HEK293 (cell line): ENCODE results near the gene SLC39A5.

Source experiments
- KLF9 ChIP-seq: fragments of 450-650 bp; formaldehyde crosslinking; IDR thresholded peaks from 2 replicates; pipeline ENCODE4 v1.5.1; 2016; ENCODE audit warnings: missing biosample characterization, missing genetic modification characterization, low read depth
- REST ChIP-seq: fragments of 450-650 bp; formaldehyde crosslinking; IDR thresholded peaks from 2 replicates; pipeline ENCODE4 v1.5.1; 2016; ENCODE audit warnings: missing biosample characterization, missing genetic modification characterization

GRCh38 chr12:56244494-56244893 is 14.6 kb downstream of the SLC39A5 start:
- TF ChIP-seq REST (tag by site-specific recombination) = no peak
- no peak for TF ChIP-seq KLF9 (tag by site-specific recombination)
